ENCODE results near the gene TENT4B. TPM values are rescaled to one million over a fixed set of nuclear protein-coding genes. Genes with fewer than 3 reads are reported as not detected.

Gene TENT4B
- total RNA-seq, 1 donor from 2014 or later = 13.5 TPM

GRCh38 chr16:50173316-50173715, 20.2 kb downstream of the TENT4B start:
- Mint-ChIP-seq H3K36me3 (ENCODE audit: insufficient read depth) (peaks cover 4% of the 10 kb centered on the region), H3K27ac (no peak overlapping the region), H3K4me3 (ENCODE audit: low read depth) (no peak overlapping the region), H3K9me3 (ENCODE audit: low read depth) (no peaks in the 10 kb centered on the region), H3K4me1 (ENCODE audit: low read depth) (peaks cover 2% of the 10 kb centered on the region), H3K27me3 (no peaks in the 10 kb centered on the region)
- no peak for DNase-seq (ENCODE audit: low spot score, unreplicated experiment)
- TF ChIP-seq CTCF (IDR thresholded peaks at IDR 0.05; ENCODE audit: unreplicated experiment) = no peak

- Mint-ChIP-seq H3K9me3 (ENCODE audit: low read depth) (peaks cover 3% of the 10 kb centered on the region), H3K27ac (no peak overlapping the region), H3K4me3 (ENCODE audit: low read depth) (no peak overlapping the region), H3K4me1 (ENCODE audit: low read depth) (peaks cover 3% of the 10 kb centered on the region), H3K27me3 (no peaks in the 10 kb centered on the region), H3K36me3 (ENCODE audit: insufficient read depth) (peaks cover 4% of the 10 kb centered on the region)
- DNase-seq (ENCODE audit: low spot score, unreplicated experiment) = no peak
- no peak for TF ChIP-seq CTCF (IDR thresholded peaks at IDR 0.05; ENCODE audit: unreplicated experiment)
These were observed 25.4 kb downstream of the TENT4B start for GRCh38 chr16:50178491-50178941.

- DNase-seq (ENCODE audit: low spot score, unreplicated experiment) = no peak
- no peak overlapping the region for H3K4me3 Mint-ChIP-seq (ENCODE audit: low read depth)
- peak overlapping the region; percentile 29 for H3K27ac Mint-ChIP-seq
- peaks cover 13% of the 10 kb centered on the region for H3K4me1 Mint-ChIP-seq (ENCODE audit: low read depth)
- peaks cover 3% of the 10 kb centered on the region for H3K9me3 Mint-ChIP-seq (ENCODE audit: low read depth)
- peaks cover 2% of the 10 kb centered on the region for H3K36me3 Mint-ChIP-seq (ENCODE audit: insufficient read depth)
- TF ChIP-seq CTCF (IDR thresholded peaks at IDR 0.05; ENCODE audit: unreplicated experiment) = no peak
- H3K27me3 Mint-ChIP-seq = no peaks in the 10 kb centered on the region
These were observed 29.3 kb downstream of the TENT4B start for GRCh38 chr16:50182441-50182840.

- Mint-ChIP-seq H3K27ac (peak overlapping the region; percentile 10), H3K36me3 (ENCODE audit: insufficient read depth) (no peaks in the 10 kb centered on the region), H3K4me1 (ENCODE audit: low read depth) (peaks cover 13% of the 10 kb centered on the region), H3K4me3 (ENCODE audit: low read depth) (no peak overlapping the region), H3K27me3 (no peaks in the 10 kb centered on the region), H3K9me3 (ENCODE audit: low read depth) (peaks cover 3% of the 10 kb centered on the region)
- no peak for DNase-seq (ENCODE audit: low spot score, unreplicated experiment)
- TF ChIP-seq CTCF (IDR thresholded peaks at IDR 0.05; ENCODE audit: unreplicated experiment) = no peak
These were observed 30.2 kb downstream of the TENT4B start for GRCh38 chr16:50183316-50183715.

GRCh38 chr16:50185005-50185505, 31.9 kb downstream of the TENT4B start:
- H3K36me3 Mint-ChIP-seq (ENCODE audit: insufficient read depth) = no peaks in the 10 kb centered on the region
- no peak for TF ChIP-seq CTCF (IDR thresholded peaks at IDR 0.05; ENCODE audit: unreplicated experiment)
- H3K4me1 Mint-ChIP-seq (ENCODE audit: low read depth) = peaks cover 15% of the 10 kb centered on the region
- DNase-seq (ENCODE audit: low spot score, unreplicated experiment) = no peak
- no peaks in the 10 kb centered on the region for H3K27me3 Mint-ChIP-seq
- peak overlapping the region; percentile 22 for H3K27ac Mint-ChIP-seq
- no peak overlapping the region for H3K4me3 Mint-ChIP-seq (ENCODE audit: low read depth)
- peaks cover 3% of the 10 kb centered on the region for H3K9me3 Mint-ChIP-seq (ENCODE audit: low read depth)

Data from progenitor cell of endocrine pancreas (in vitro differentiated cells).